Glutamatergic neuron (in vitro differentiated cells): ENCODE data around the gene CHD6. TPM values are rescaled to one million over a fixed set of nuclear protein-coding genes. Genes with fewer than 3 reads are reported as not detected.

Experiments
- DNase-seq: peaks from one replicate; pipeline ENCODE4 v3.0.0; 2022
- H3K27ac Mint-ChIP-seq: one replicate; pipeline ENCODE4 v1.8.0; 2020; ENCODE audit warnings: mild to moderate bottlenecking, mixed read lengths, inconsistent platforms; ENCODE audit not compliant: unreplicated experiment
- H3K27me3 Mint-ChIP-seq: one replicate; pipeline ENCODE4 v1.8.0; 2020; ENCODE audit warnings: mild to moderate bottlenecking, moderate library complexity, mixed read lengths, inconsistent platforms; ENCODE audit not compliant: unreplicated experiment
- H3K36me3 Mint-ChIP-seq: one replicate; pipeline ENCODE4 v1.8.0; 2020; ENCODE audit warnings: mild to moderate bottlenecking, mixed read lengths, inconsistent platforms; ENCODE audit not compliant: unreplicated experiment
- H3K4me1 Mint-ChIP-seq: one replicate; pipeline ENCODE4 v1.8.0; 2020; ENCODE audit warnings: mild to moderate bottlenecking, low read depth, mixed read lengths, inconsistent platforms; ENCODE audit not compliant: unreplicated experiment
- H3K4me3 Mint-ChIP-seq: one replicate; pipeline ENCODE4 v1.8.0; 2020; ENCODE audit warnings: mild to moderate bottlenecking, mixed read lengths, inconsistent platforms; ENCODE audit not compliant: unreplicated experiment
- H3K9me3 Mint-ChIP-seq: one replicate; pipeline ENCODE4 v1.8.0; 2020; ENCODE audit warnings: mild to moderate bottlenecking, moderate library complexity, mixed read lengths, inconsistent platforms; ENCODE audit not compliant: unreplicated experiment
- total RNA-seq: library from RNA; stranded (reverse); fragmentation: NEBNext Ultra II Directional; extraction: Animal tissue kit (Norgen Biotek cat#: 25700); gene quantifications from one replicate; pipeline ENCODE4 v1.2.1, GENCODE V29; 2021; ENCODE audit not compliant: unreplicated experiment
- TF ChIP-seq, protein P1 (sequence below): fragments of 200-600 bp; sonication (generic); IDR thresholded peaks from one replicate; pipeline ENCODE4 v1.5.0; 2021; ENCODE audit not compliant: partially characterized antibody, unreplicated experiment

Gene CHD6
- total RNA-seq, 1 donor from 2014 or later: 85.6 TPM

DNA sequence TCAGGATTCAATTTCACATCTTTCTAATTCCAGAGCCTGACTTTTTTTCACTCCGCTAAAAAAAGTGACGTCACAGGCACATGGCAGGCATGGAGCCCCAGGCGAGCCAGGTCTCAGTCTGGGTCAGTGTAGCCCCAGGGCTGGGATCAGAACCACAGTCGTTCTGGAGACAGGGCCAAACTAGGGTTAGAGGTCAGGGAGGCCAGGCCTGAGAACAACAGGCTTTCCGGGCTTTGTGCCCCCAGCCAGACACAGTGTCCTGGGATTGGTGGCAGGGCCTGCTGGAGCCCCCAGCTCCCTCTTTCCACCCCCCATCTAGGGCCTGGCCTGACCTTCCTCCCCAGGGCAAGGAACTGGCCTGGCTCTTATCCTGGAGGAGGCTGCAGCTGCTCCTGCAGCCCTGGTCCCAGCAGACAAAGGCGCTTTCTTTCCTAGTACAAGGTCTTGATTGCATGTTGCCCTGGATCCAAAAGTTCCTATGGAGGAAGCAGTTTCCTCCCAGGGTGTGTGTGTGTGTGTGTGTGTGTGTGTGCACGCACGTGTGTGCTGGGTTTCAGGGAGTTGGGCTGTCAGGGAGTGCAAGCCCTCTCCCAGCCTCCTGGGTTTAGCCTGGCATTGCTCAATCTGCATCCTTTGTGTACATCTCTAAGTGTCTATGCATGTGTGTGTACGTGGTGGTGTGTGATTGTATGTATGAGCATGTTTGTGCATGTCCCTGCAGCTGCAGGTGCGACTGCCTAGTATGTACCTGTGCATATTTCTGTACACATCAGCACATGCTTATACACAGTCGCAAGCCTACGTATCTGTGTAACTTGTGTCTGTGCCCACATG is 225.1 kb downstream of the CHD6 start:
- DNase-seq: no peak
- TF ChIP-seq, protein P1, sequence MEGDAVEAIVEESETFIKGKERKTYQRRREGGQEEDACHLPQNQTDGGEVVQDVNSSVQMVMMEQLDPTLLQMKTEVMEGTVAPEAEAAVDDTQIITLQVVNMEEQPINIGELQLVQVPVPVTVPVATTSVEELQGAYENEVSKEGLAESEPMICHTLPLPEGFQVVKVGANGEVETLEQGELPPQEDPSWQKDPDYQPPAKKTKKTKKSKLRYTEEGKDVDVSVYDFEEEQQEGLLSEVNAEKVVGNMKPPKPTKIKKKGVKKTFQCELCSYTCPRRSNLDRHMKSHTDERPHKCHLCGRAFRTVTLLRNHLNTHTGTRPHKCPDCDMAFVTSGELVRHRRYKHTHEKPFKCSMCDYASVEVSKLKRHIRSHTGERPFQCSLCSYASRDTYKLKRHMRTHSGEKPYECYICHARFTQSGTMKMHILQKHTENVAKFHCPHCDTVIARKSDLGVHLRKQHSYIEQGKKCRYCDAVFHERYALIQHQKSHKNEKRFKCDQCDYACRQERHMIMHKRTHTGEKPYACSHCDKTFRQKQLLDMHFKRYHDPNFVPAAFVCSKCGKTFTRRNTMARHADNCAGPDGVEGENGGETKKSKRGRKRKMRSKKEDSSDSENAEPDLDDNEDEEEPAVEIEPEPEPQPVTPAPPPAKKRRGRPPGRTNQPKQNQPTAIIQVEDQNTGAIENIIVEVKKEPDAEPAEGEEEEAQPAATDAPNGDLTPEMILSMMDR: no peak
- peaks cover 2% of the 10 kb centered on the region for H3K9me3 Mint-ChIP-seq
- no peak overlapping the region for H3K27ac Mint-ChIP-seq
- no peaks in the 10 kb centered on the region for H3K36me3 Mint-ChIP-seq
- peaks cover 11% of the 10 kb centered on the region for H3K4me1 Mint-ChIP-seq
- no peak overlapping the region for H3K4me3 Mint-ChIP-seq
- H3K27me3 Mint-ChIP-seq: peaks cover 4% of the 10 kb centered on the region

DNA sequence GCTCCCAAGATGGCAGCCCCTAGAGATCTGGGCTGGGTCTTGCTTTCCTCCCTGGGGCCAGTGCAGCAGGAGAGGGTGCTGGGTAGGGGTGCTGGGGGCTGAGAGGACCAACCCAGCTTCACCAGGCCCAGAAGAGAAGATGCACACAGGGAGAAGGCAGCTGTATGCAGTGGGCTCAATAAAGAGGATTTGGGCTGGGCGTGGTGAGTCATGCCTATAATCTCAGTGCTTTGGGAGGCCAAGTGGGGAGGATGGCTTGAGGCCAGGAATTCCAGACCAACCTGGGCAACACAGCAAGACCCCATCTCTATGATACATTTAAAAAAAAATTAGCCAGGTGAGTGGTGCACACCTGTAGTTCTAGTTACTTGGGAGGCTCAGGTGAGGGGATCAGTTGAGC is 225.9 kb downstream of the CHD6 start:
- Mint-ChIP-seq H3K27ac (no peak overlapping the region), H3K9me3 (peaks cover 2% of the 10 kb centered on the region), H3K4me3 (no peak overlapping the region)

DNA sequence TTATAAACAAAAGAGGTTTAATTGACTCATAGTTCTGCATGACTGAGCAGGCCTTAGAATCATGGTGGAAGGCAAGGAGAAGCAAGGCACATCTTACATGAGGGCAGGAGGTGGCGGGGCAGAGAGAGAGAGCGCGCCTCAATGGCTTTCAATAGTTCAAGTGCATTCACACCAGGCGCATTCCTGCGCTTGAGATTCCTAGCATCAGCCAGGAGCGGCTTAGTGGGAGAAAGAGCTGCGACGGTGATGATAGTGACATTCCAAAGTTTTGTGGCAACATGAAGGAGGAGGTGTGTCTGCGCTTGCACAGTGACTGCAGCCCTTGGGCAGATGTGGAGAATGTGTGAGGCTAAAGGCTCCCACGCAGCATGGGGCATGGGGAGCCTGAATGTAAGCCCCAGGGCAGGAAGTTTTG is 226.6 kb downstream of the CHD6 start:
- Mint-ChIP-seq H3K4me1 (peaks cover 11% of the 10 kb centered on the region), H3K4me3 (no peak overlapping the region), H3K36me3 (no peaks in the 10 kb centered on the region), H3K27ac (no peak overlapping the region), H3K9me3 (peaks cover 2% of the 10 kb centered on the region), H3K27me3 (peaks cover 4% of the 10 kb centered on the region)
- no peak for DNase-seq
- TF ChIP-seq, protein P1: no peak

More for the DNA sequence above, 225.9 kb downstream of the CHD6 start:
- H3K27me3 Mint-ChIP-seq: peaks cover 4% of the 10 kb centered on the region
- TF ChIP-seq, protein P1: no peak
- H3K4me1 Mint-ChIP-seq: peaks cover 11% of the 10 kb centered on the region
- no peak for DNase-seq
- no peaks in the 10 kb centered on the region for H3K36me3 Mint-ChIP-seq

DNA sequence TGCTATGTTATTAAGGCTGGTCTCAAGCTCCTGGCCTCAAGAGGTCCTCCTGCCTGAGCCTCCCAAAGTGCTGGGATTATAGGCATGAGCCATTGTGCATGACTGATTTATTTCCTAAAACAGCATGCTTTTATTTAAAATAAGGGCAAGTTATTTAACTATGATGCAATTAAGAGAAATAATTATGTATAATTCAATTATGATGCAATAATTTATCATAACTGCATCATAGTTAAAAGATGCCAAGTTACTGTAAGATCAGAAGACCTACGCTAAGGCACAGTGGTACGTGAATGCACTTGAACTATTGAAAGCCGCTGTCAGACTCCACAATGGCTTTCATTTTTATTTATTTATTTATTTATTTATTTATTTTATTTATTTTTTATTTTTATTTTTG is 227.3 kb downstream of the CHD6 start:
- Mint-ChIP-seq H3K4me1 (peaks cover 10% of the 10 kb centered on the region), H3K27me3 (no peaks in the 10 kb centered on the region), H3K36me3 (no peaks in the 10 kb centered on the region), H3K9me3 (peaks cover 4% of the 10 kb centered on the region), H3K4me3 (no peak overlapping the region), H3K27ac (no peak overlapping the region)
- no peak for DNase-seq
- TF ChIP-seq, protein P1: no peak

DNA sequence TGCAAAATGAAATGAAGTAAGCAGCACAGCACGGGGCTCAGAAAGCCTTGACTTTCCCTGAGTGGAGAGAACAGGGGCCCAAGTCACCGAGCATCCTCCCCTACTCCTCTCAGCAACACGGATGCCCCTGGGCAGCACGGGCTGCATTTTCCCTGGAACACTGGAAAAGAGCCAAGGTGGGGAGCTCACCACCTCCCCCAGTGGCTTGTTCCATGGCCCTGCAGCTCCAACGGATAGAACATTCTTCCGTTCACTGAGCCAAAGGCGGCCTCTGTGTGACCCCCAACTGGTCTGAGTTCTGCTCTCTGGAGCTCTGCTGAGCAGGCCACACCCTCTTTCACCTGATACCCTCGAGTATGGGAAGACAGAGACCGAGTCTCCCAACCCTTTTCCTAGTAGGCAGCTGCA is 230.7 kb downstream of the CHD6 start:
- no peak overlapping the region for H3K4me3 Mint-ChIP-seq
- peaks cover 4% of the 10 kb centered on the region for H3K27me3 Mint-ChIP-seq
- H3K36me3 Mint-ChIP-seq: no peaks in the 10 kb centered on the region
- peaks cover 3% of the 10 kb centered on the region for H3K4me1 Mint-ChIP-seq
- peaks cover 4% of the 10 kb centered on the region for H3K9me3 Mint-ChIP-seq
- DNase-seq: no peak
- H3K27ac Mint-ChIP-seq: no peak overlapping the region
- TF ChIP-seq, protein P1: no peak
